Thoracic aorta (tissue), 2 donors: ENCODE measurements around the gene FLOT2. TPM values are rescaled to one million over a fixed set of nuclear protein-coding genes. Genes with fewer than 3 reads are reported as not detected.
"Not testable (repeated sequence)": the region's sequence is repeated elsewhere in the genome, so short reads cannot be mapped to it uniquely, and the experiment has no call there.

Experiments used
- ATAC-seq: fragments of 150-250 bp; one replicate; pipeline ENCODE4 v1.8.0; 2017; ENCODE audit warnings: low read depth; ENCODE audit not compliant: insufficient number of reproducible peaks, low FRiP score
- DNase-seq: peaks from one replicate; pipeline ENCODE4 v3.0.0-alpha.2; 2020; ENCODE audit warnings: low spot score
- H3K27ac ChIP-seq, 2 donors: fragments of 200-600 bp; sonication (generic); 1 replicate in 1 of 2; 2 replicates in 1 of 2; pipeline ENCODE4 v1.5.1; 2016; ENCODE audit warnings: mild to moderate bottlenecking in 2 of 2, moderate library complexity in 2 of 2
- H3K27me3 ChIP-seq: fragments of 200-600 bp; sonication (generic); replicated peaks from 2 replicates; pipeline ENCODE4 v1.6.0; 2016; ENCODE audit warnings: mild to moderate bottlenecking; ENCODE audit not compliant: insufficient read depth
- H3K36me3 ChIP-seq: fragments of 200-600 bp; sonication (generic); one replicate; pipeline ENCODE4 v1.5.1; 2016
- H3K4me1 ChIP-seq, 2 donors: fragments of 200-600 bp; sonication (generic); 1 replicate in 1 of 2; 2 replicates in 1 of 2; pipeline versions ENCODE4 v1.5.1 to v1.6.0; 2016; ENCODE audit warnings: low read depth in 2 of 2, mild to moderate bottlenecking in 1 of 2; ENCODE audit not compliant: control insufficient read depth in 1 of 2
- H3K4me3 ChIP-seq: fragments of 200-600 bp; sonication (generic); 2 replicates; pipeline ENCODE4 v1.5.1; 2016; ENCODE audit warnings: mild to moderate bottlenecking
- H3K9me3 ChIP-seq: fragments of 200-600 bp; sonication (generic); 2 replicates; pipeline ENCODE4 v1.5.1; 2016
- total RNA-seq, 2 donors: library from RNA; depleted of rRNA; stranded (reverse); fragments of >200 nt; gene quantifications; one replicate each; pipeline versions ENCODE4 v1.1.0 to v1.2.3, GENCODE V29; 2016
- TF ChIP-seq, protein P1 (sequence below): fragments of 200-600 bp; sonication (generic); IDR thresholded peaks from one replicate; pipeline ENCODE4 v1.5.1; 2019; ENCODE audit warnings: antibody characterized with exemption

Gene FLOT2
- total RNA-seq, 2 donors from 2014 or later: 71.3 to 92.1 TPM

DNA sequence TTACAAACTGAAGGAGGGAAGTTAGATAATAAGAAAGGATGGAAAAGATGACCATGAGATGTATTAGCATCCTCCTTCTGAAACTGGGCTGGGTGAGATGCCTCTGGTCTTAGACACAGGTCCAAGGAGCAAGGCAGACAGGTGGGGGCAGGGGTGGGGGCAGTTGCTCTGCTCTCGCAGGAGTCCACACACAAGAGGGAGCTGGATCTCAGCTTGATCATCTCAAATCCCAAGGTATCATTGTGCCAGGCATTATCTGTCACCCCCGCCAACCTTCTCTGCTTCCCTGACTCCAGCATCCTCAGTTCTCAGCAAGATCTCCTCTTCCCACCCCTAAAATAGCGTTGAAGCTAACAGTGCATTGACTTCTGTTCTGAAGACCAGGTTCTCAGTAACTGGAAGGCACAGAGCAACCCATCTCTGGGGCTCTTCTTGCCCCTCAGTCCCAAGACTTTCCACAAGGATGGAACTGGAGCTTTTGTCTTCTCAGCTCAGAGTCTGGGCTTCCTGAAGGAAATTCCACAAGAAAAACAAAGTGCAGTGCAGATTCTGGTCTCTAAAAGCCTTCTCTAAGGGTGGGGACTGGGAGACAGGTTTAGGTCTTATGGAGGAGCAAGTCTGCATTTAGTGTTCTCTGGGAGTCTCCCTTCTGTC is 1.6 kb downstream of the FLOT2 start:
- H3K4me1 ChIP-seq: peaks cover 26 to 44% of the 10 kb centered on the region in 2 donors
- TF ChIP-seq, protein P1, sequence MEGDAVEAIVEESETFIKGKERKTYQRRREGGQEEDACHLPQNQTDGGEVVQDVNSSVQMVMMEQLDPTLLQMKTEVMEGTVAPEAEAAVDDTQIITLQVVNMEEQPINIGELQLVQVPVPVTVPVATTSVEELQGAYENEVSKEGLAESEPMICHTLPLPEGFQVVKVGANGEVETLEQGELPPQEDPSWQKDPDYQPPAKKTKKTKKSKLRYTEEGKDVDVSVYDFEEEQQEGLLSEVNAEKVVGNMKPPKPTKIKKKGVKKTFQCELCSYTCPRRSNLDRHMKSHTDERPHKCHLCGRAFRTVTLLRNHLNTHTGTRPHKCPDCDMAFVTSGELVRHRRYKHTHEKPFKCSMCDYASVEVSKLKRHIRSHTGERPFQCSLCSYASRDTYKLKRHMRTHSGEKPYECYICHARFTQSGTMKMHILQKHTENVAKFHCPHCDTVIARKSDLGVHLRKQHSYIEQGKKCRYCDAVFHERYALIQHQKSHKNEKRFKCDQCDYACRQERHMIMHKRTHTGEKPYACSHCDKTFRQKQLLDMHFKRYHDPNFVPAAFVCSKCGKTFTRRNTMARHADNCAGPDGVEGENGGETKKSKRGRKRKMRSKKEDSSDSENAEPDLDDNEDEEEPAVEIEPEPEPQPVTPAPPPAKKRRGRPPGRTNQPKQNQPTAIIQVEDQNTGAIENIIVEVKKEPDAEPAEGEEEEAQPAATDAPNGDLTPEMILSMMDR: no peak
- no peaks in the 10 kb centered on the region for H3K27me3 ChIP-seq
- DNase-seq (no peak), ATAC-seq (no peak)
- H3K27ac ChIP-seq: peak overlapping the region; percentile 88 to 97
- no peaks in the 10 kb centered on the region for H3K36me3 ChIP-seq
- peak overlapping the region; percentile 95 for H3K4me3 ChIP-seq
- H3K9me3 ChIP-seq: no peaks in the 10 kb centered on the region

DNA sequence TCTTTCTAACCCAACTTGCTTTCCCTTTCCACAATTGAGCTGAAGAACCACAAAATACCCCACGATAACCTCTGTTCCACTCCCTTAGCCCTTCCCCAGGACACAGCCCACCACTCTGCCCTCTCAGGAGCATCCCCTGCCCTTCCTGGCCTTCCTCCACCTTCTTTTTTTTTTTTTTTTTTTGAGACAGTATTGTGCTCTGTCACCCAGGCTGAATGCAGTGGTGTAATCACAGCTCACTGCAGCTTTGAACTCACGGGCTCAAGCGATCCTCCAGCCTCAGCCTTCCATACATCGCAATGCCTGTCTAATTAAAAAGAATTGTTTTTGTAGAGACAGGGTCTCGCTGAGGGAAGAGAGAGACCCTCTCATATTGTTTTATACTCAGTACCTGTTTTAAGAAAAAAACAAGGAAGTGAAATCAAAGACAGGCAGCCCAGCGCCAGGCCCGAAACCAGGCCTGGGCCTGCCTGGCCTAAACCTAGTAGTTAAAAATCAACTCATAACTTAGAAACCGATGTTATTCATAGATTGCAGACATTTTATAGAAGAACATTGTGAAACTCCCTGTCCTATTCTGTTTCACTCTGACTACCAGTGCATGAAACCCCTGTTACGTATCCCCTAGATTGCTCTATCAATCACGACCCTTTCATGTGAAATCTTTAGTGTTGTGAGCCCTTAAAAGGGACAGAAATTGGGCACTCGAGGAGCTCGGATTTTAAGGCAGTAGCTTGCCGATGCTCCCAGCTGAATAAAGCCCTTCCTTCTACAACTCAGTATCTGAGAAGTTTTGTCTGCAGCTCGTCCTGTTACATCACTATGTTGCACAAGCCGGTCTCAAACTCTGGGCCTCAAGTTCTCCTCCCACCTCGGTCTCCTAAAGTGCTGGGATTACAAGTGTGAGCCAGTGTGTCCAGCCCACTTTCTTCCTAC is 4.0 kb downstream of the FLOT2 start:
- H3K27me3 ChIP-seq, DNase-seq, H3K36me3 ChIP-seq, ATAC-seq, H3K4me3 ChIP-seq, H3K9me3 ChIP-seq: not testable (repeated sequence)
- Histone ChIP-seq H3K27ac (peak overlapping the region; percentile 62 to 76), H3K4me1 (peaks cover 29 to 54% of the 10 kb centered on the region in 2 donors)

DNA sequence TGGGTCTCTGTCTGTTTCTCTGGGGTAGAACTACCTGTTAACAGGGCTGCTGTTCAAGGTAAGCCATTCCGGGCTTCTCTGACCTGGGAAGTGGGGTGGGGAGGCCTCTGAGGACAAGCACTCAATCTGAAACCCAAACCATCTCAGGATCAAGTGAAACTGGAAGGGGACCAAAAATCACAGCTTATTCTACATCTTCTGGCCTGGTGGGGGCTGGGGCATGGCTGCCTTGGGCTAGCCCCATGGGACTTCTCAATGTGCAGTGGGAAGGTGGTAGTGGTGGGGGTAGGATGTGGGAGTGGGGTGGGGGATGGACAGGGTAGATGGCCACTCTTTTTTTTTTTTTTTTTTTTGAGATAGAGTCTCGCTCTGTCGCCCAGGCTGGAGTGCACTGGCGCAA is 5.5 kb downstream of the FLOT2 start:
- Histone ChIP-seq H3K4me1 (peaks cover 22 to 46% of the 10 kb centered on the region in 2 donors), H3K27ac (peak overlapping the region in 1 of 2 donors; percentile 62), H3K36me3 (no peaks in the 10 kb centered on the region), H3K9me3 (no peaks in the 10 kb centered on the region), H3K4me3 (no peak overlapping the region), H3K27me3 (no peaks in the 10 kb centered on the region)
- ATAC-seq (no peak), DNase-seq (no peak)
- TF ChIP-seq, protein P1: no peak

DNA sequence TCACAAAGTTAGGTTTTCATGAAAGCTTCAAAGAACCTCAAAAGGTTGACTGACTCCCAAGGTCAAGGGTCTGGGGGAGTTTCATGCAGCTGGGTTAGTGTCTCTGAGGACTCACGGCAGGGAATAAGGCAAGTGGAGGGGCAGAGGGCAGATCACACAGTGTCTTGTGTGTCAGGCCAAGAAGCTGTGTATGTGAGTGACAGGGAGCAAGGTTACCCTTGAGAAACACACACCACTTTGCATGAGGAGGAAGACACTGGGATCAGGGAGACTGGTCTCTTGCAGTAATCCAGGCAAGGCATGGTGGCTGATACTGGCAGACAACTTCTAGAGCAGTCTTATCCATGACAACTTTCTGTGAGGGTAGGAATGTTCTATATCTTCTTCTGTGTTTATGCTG is 6.3 kb downstream of the FLOT2 start:
- H3K36me3 ChIP-seq: no peaks in the 10 kb centered on the region
- peaks cover 20 to 40% of the 10 kb centered on the region in 2 donors for H3K4me1 ChIP-seq
- H3K4me3 ChIP-seq: no peak overlapping the region
- no peaks in the 10 kb centered on the region for H3K9me3 ChIP-seq
- no peaks in the 10 kb centered on the region for H3K27me3 ChIP-seq
- TF ChIP-seq, protein P1: no peak
- no peak for ATAC-seq
- no peak for DNase-seq
- H3K27ac ChIP-seq: no peak overlapping the region

DNA sequence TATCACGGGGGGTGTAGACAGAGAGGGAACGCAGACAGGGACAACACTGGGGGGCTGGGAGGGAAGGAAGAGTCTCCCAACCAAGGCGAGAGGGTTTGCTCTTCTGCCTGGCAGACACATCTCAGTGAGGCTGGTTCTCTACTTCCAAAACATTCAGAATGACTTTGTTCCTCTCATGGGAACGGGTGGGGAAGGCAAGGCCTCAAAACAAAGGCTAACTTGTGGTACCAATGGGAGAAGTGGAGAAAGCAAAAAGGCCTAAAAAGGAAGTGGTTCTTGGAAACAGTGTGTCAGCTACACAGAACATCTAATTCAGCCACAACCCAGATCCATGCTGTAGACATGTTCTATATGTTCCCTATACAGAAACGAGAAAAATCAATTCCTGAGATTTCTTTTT is 7.5 kb downstream of the FLOT2 start:
- no peak for DNase-seq
- no peaks in the 10 kb centered on the region for H3K9me3 ChIP-seq
- TF ChIP-seq, protein P1: no peak
- peaks cover 13 to 34% of the 10 kb centered on the region in 2 donors for H3K4me1 ChIP-seq
- H3K4me3 ChIP-seq: no peak overlapping the region
- H3K27ac ChIP-seq: no peak overlapping the region
- H3K36me3 ChIP-seq: peaks cover 5% of the 10 kb centered on the region
- ATAC-seq: no peak
- H3K27me3 ChIP-seq: no peaks in the 10 kb centered on the region
